Endothelial cell of umbilical vein (primary cell): ENCODE measurements around the gene FMN1.

Experiments used
- CTCF ChIP-seq, 2 donors: IDR thresholded peaks; 1 replicate in 1 of 2; 2 replicates in 1 of 2; pipeline ENCODE4 v1.5.1; 2011; ENCODE audit warnings: low read length in 2 of 2, mild to moderate bottlenecking in 2 of 2, moderate library complexity in 2 of 2, control low read depth in 1 of 2, inconsistent platforms in 1 of 2, low read depth in 1 of 2; ENCODE audit not compliant: insufficient read depth in 1 of 2; ENCODE audit errors: extremely low read depth in 1 of 2
- EZH2 ChIP-seq: IDR thresholded peaks from 2 replicates; pipeline ENCODE4 v1.6.1; 2012; ENCODE audit warnings: borderline replicate concordance, low read depth, mild to moderate bottlenecking, moderate library complexity, low read length, inconsistent platforms; ENCODE audit not compliant: severe bottlenecking
- FOS ChIP-seq: IDR thresholded peaks from 2 replicates; pipeline ENCODE4 v1.6.1; 2011; ENCODE audit warnings: mild to moderate bottlenecking, low read length, moderate library complexity, borderline replicate concordance; ENCODE audit not compliant: insufficient read depth
- POLR2A ChIP-seq: IDR thresholded peaks from 2 replicates; pipeline ENCODE4 v1.6.1; 2012; ENCODE audit warnings: low read depth, mild to moderate bottlenecking, control low read depth, low read length
- POLR2AphosphoS5 ChIP-seq: IDR thresholded peaks from 2 replicates; pipeline ENCODE4 v1.6.1; 2012; ENCODE audit warnings: low read depth, mild to moderate bottlenecking, control low read depth, low read length, moderate library complexity; ENCODE audit not compliant: insufficient read depth

DNA sequence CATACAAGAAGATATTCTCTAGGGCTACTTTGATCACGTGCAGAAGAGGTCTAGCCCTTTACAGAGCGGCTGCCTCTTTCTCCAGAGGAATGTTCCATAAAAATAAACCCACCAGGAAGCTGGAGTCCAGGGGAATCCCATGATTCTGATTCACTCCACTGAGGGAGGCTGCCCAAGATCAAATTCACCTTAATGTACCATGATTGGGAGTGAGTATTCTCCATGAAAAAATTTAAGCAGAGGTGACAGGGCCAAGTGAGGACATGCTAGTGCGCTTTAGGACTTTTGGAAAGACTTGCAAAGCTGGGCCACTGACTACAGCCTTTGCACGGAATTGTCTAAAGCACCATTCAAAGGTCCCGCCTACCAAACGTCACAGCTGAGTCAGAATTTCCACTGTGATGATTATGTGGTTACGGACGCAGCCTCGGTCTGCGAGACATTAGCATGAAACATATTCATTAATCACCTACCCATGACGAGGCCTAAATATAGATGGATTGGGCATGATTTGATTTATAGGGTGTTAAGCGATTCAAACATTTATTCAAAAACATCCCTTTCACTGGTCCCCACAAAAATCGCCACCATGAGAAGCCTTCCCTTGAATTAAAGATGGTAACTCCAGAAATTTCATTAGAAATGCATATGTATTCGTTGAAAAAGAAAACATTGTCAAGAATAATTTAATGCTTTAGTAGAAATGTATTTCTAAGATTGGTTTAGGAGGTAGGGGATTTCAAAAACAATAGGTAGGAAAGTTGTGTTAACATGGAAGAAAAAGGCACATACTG is 324.1 kb downstream of the FMN1 start:
- TF ChIP-seq FOS = no peak
- no peak for TF ChIP-seq CTCF (IDR thresholded peaks at IDR 0.05; ENCODE audit: extremely low read depth in 1 of 2, insufficient read depth in 1 of 2, low read depth in 1 of 2, low read length in 2 of 2)
- TF ChIP-seq POLR2AphosphoS5 = no peak
- no peak for TF ChIP-seq POLR2A
- TF ChIP-seq EZH2 = no peak
